GM12878 (cell line): Measurements from ENCODE around the gene ADGRD1. TPM values are rescaled to one million over a fixed set of nuclear protein-coding genes. Genes with fewer than 3 reads are reported as not detected.

Experiments
- ATAC-seq: fragments of 200-7000 bp; cut with Tn5 transposase; 3 replicates; pipeline ENCODE4 v1.9.1; 2020; ENCODE audit warnings: mild to moderate bottlenecking, moderate library complexity
- BruUV-seq: library from RNA; stranded (reverse); fragments of 400-500 nt; replicated peaks from 2 replicates; lab custom pipeline; 2021; lab: Mats Ljungman, UMichigan
- CTCF ChIA-PET: fragments of 300-600 bp; sonication (Branson Sonifier 250); formaldehyde crosslinking; extraction: SDS; loops from one replicate; lab custom pipeline; 2021; ENCODE audit warnings: inconsistent platforms; lab: Yijun Ruan, JAX
- POLR2A ChIA-PET: fragments of 350-600 bp; formaldehyde crosslinking; extraction: SDS; loops from one replicate; lab custom pipeline; 2021; ENCODE audit warnings: inconsistent platforms; lab: Charles Lee
- RAD21 ChIA-PET: fragments of 300-600 bp; sonication (Branson Sonifier 250); formaldehyde crosslinking; loops from one replicate; lab custom pipeline; 2023; ENCODE audit warnings: antibody characterized with exemption; ENCODE audit not compliant: unreplicated experiment; lab: Charles Lee
- SMC1A ChIA-PET: fragments of 300-600 bp; sonication (Branson Sonifier 250); formaldehyde crosslinking; loops from one replicate; lab custom pipeline; 2023; ENCODE audit not compliant: unreplicated experiment, uncharacterized antibody; lab: Charles Lee
- DNase-seq: peaks from one replicate; pipeline ENCODE4 v3.0.0-alpha.2; 2011; ENCODE audit warnings: low read depth, low spot score
- FAIRE-seq: peaks from 3 replicates; lab custom pipeline; 2011; peaks lifted over from hg19 to GRCh38; lab: Jason Lieb, UNC
- H2AFZ ChIP-seq: 2 replicates; pipeline ENCODE4 v1.6.0; 2011; ENCODE audit warnings: low read depth, low read length, control low read depth; ENCODE audit not compliant: control insufficient read depth
- H3K27ac ChIP-seq: 2 replicates; pipeline ENCODE4 v1.5.1; 2011; ENCODE audit warnings: control low read depth; ENCODE audit not compliant: control insufficient read depth, insufficient read depth
- H3K27me3 ChIP-seq, 2 experiments: replicated peaks in 1 of 2; 2 replicates each; pipeline versions ENCODE4 v1.6.0 to v1.6.1; 2011; ENCODE audit warnings: low read length in 1 of 2; ENCODE audit not compliant: control insufficient read depth in 2 of 2, insufficient read depth in 2 of 2
- H3K36me3 ChIP-seq, 2 experiments: 2 replicates each; pipeline ENCODE4 v1.5.1; 2011; ENCODE audit warnings: low read length in 1 of 2; ENCODE audit not compliant: control insufficient read depth in 2 of 2, insufficient read depth in 2 of 2
- H3K4me1 ChIP-seq: 2 replicates; pipeline ENCODE4 v1.6.1; 2011; ENCODE audit warnings: mild to moderate bottlenecking, low read length, moderate library complexity, mixed read lengths; ENCODE audit not compliant: control insufficient read depth, insufficient read depth
- H3K4me2 ChIP-seq: 2 replicates; pipeline ENCODE4 v1.6.0; 2011; ENCODE audit warnings: control low read depth; ENCODE audit not compliant: control insufficient read depth, insufficient read depth
- H3K4me3 ChIP-seq: fragments of 200-600 bp; sonication (generic); 2 replicates; pipeline ENCODE4 v1.5.1; 2016
- H3K79me2 ChIP-seq: 2 replicates; pipeline ENCODE4 v1.6.0; 2011; ENCODE audit warnings: low read length; ENCODE audit not compliant: control insufficient read depth, insufficient read depth
- H3K9ac ChIP-seq: 2 replicates; pipeline ENCODE4 v1.8.0; 2011; ENCODE audit warnings: low read length, control low read depth, mixed read lengths; ENCODE audit not compliant: control insufficient read depth, insufficient read depth
- H3K9me3 ChIP-seq: replicated peaks from 3 replicates; pipeline ENCODE4 v1.5.1; 2011; ENCODE audit warnings: mild to moderate bottlenecking, low read length; ENCODE audit not compliant: control insufficient read depth, insufficient read depth
- H4K20me1 ChIP-seq: 2 replicates; pipeline ENCODE4 v1.6.0; 2011; ENCODE audit not compliant: control insufficient read depth, insufficient read depth
- BRCA1 ChIP-seq: IDR thresholded peaks from 2 replicates; pipeline ENCODE4 v1.6.1; 2011; ENCODE audit warnings: low read depth, low read length, improper control_type of control experiment
- CEBPB ChIP-seq, 2 experiments: fragments of 150-350 bp in 1 of 2; IDR thresholded peaks; 2 replicates each; pipeline ENCODE4 v1.6.1; 2012 to 2014; ENCODE audit warnings: low read depth in 2 of 2, low read length in 2 of 2, borderline replicate concordance in 1 of 2, inconsistent platforms in 1 of 2
- GABPA ChIP-seq: IDR thresholded peaks from 2 replicates; pipeline ENCODE4 v1.6.1; 2014; ENCODE audit warnings: antibody characterized with exemption, low read depth, mild to moderate bottlenecking, inconsistent platforms
- MTA2 ChIP-seq: fragments of 450-650 bp; IDR thresholded peaks from 2 replicates; pipeline ENCODE4 v1.6.1; 2016; ENCODE audit warnings: low read depth, mild to moderate bottlenecking, moderate library complexity
- MTA3 ChIP-seq: IDR thresholded peaks from 2 replicates; pipeline ENCODE4 v1.6.1; 2012; ENCODE audit warnings: low read length, inconsistent platforms, borderline replicate concordance
- TCF12 ChIP-seq: IDR thresholded peaks from 2 replicates; pipeline ENCODE4 v1.6.1; 2011; ENCODE audit warnings: low read depth, mild to moderate bottlenecking, low read length
- ZNF622 ChIP-seq: fragments of 450-650 bp; IDR thresholded peaks from 2 replicates; pipeline ENCODE4 v1.6.1; 2017; ENCODE audit warnings: mild to moderate bottlenecking, inconsistent platforms
- WGBS: methylation state at CpG from one replicate; pipeline ENCODE4 v1.1.6; 2016; ENCODE audit warnings: low lambda C conversion rate; ENCODE audit not compliant: insufficient replicate concordance, insufficient coverage; ENCODE audit errors: missing lambda C conversion rate; 5-methylcytosine and 5-hydroxymethylcytosine counted together
- in situ Hi-C: fragments of 300-500 bp; cut with MboI; formaldehyde crosslinking; loops from 9 replicates; pipeline ENCODE4 v1.14.3; 2018; ENCODE audit warnings: mixed read lengths
- intact Hi-C: fragments of 100-400 bp; cut with micrococcal nuclease; formaldehyde crosslinking; loops from one replicate; pipeline ENCODE4 v1.14.2; 2022; ENCODE audit not compliant: unreplicated experiment
- polyA plus RNA-seq, 11 experiments: library from polyadenylated mRNA; depleted of rRNA in 4 of 11; unstranded in 6 of 11; stranded (reverse) in 5 of 11; fragments of >200 nt; fragmentation: Nextera tagmentation in 4 of 11; fragmentation: Illumina TruSeq in 1 of 11; extraction: Ambion mirVana in 4 of 11; extraction: Trizol in 1 of 11; gene quantifications; 1 replicate in 1 of 11; 2 replicates in 10 of 11; pipeline versions ENCODE4 v1.2.1 to v1.2.3, GENCODE V29; 2011 to 2016; ENCODE audit warnings: inconsistent platforms in 2 of 11, missing spikeins in 2 of 11, low read depth in 1 of 11
- total RNA-seq, 4 experiments: library from RNA; depleted of rRNA in 3 of 4; stranded (reverse); fragments of >200 nt in 3 of 4; fragmentation: Illumina TruSeq in 1 of 4; extraction: Trizol in 1 of 4; gene quantifications; 2 replicates each; pipeline versions ENCODE4 v1.2.1 to v1.2.3, GENCODE V29; 2013 to 2021
- TF ChIP-seq, protein P1 (sequence below): fragments of 450-650 bp; formaldehyde crosslinking; IDR thresholded peaks from 2 replicates; pipeline ENCODE4 v1.4.0; 2020; ENCODE audit warnings: mild to moderate bottlenecking, moderate library complexity
- TF ChIP-seq, protein P2 (sequence below): IDR thresholded peaks from 2 replicates; pipeline ENCODE4 v1.6.1; 2012; ENCODE audit warnings: low read depth, low read length, improper control_type of control experiment
- TF ChIP-seq, protein P3 (sequence below): IDR thresholded peaks from 2 replicates; pipeline ENCODE4 v1.6.1; 2011; ENCODE audit warnings: borderline replicate concordance, low read depth, mild to moderate bottlenecking, moderate library complexity, low read length; ENCODE audit not compliant: insufficient read depth, poor library complexity, severe bottlenecking

Gene ADGRD1
- total and polyA plus RNA-seq, 10 of the 15 experiments (the other 5 are each of a cell fraction or from before 2014, with no cell fraction given), result 0.15 to 12.7 (median 1.2) TPM

DNA sequence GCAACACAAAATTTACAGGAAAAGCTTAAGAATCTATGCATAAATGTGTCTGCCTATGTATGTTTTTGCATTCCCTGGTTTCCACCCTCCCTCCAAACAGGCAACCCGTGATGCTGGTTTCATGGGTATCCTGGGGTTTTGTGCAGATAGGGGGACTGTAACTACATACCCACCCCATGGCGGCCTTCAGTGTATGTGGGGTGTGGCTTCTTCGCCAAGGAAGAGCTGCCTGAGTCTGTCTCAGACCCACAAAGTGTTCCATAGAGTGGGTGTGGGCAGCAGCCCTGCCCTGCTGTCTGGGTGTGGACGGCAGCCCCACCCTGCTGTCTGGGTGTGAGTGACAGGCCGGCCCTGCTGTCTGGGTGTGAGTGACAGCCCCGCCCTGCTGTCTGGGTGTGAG, 174.8 kb downstream of the ADGRD1 start:
- TF ChIP-seq BRCA1 (no peak), MTA2 (no peak), GABPA (no peak), MTA3 (no peak), TCF12 (no peak), ZNF622 (no peak), CEBPB (IDR thresholded peaks at IDR 0.05; ENCODE audit: borderline replicate concordance in 1 of 2, low read depth in 2 of 2, low read length in 2 of 2) (no peak)
- TF ChIP-seq, protein P1, sequence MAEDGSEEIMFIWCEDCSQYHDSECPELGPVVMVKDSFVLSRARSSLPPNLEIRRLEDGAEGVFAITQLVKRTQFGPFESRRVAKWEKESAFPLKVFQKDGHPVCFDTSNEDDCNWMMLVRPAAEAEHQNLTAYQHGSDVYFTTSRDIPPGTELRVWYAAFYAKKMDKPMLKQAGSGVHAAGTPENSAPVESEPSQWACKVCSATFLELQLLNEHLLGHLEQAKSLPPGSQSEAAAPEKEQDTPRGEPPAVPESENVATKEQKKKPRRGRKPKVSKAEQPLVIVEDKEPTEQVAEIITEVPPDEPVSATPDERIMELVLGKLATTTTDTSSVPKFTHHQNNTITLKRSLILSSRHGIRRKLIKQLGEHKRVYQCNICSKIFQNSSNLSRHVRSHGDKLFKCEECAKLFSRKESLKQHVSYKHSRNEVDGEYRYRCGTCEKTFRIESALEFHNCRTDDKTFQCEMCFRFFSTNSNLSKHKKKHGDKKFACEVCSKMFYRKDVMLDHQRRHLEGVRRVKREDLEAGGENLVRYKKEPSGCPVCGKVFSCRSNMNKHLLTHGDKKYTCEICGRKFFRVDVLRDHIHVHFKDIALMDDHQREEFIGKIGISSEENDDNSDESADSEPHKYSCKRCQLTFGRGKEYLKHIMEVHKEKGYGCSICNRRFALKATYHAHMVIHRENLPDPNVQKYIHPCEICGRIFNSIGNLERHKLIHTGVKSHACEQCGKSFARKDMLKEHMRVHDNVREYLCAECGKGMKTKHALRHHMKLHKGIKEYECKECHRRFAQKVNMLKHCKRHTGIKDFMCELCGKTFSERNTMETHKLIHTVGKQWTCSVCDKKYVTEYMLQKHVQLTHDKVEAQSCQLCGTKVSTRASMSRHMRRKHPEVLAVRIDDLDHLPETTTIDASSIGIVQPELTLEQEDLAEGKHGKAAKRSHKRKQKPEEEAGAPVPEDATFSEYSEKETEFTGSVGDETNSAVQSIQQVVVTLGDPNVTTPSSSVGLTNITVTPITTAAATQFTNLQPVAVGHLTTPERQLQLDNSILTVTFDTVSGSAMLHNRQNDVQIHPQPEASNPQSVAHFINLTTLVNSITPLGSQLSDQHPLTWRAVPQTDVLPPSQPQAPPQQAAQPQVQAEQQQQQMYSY (CRISPR knock-in tag), result no peak
- TF ChIP-seq, protein P2, sequence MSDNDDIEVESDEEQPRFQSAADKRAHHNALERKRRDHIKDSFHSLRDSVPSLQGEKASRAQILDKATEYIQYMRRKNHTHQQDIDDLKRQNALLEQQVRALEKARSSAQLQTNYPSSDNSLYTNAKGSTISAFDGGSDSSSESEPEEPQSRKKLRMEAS, result no peak
- TF ChIP-seq, protein P3, sequence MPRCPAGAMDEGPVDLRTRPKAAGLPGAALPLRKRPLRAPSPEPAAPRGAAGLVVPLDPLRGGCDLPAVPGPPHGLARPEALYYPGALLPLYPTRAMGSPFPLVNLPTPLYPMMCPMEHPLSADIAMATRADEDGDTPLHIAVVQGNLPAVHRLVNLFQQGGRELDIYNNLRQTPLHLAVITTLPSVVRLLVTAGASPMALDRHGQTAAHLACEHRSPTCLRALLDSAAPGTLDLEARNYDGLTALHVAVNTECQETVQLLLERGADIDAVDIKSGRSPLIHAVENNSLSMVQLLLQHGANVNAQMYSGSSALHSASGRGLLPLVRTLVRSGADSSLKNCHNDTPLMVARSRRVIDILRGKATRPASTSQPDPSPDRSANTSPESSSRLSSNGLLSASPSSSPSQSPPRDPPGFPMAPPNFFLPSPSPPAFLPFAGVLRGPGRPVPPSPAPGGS, result no peak
- TF ChIP-seq, all 136 proteins: peak for 0
- H3K27ac ChIP-seq, result no peak overlapping the region
- no peaks in the 10 kb centered on the region for H3K79me2 ChIP-seq
- H3K4me3 ChIP-seq, result no peak overlapping the region
- no peaks in the 10 kb centered on the region for H3K9me3 ChIP-seq
- POLR2A ChIA-PET, result interaction anchor here (0.6 kb wide), 1 partner anchor 23 kb away, joined by 3 read pairs; no protein-coding TSS in a partner anchor
- H2AFZ ChIP-seq, result no peak overlapping the region
- WGBS, result 86% methylated on average over 6 of the region's 6 CpGs
- no TSS peak for BruUV-seq
- RAD21 ChIA-PET, result interaction anchor here (2.8 kb wide), 1 partner anchor 24 kb away, joined by 10 read pairs; no protein-coding TSS in a partner anchor
- CTCF ChIA-PET, result interaction anchor here (0.8 to 5.3 kb wide), 2 partner anchors 15 to 24 kb away, joined by 3 to 42 read pairs; no protein-coding TSS in a partner anchor
- FAIRE-seq (no peak), ATAC-seq (no peak), DNase-seq (no peak)
- in situ Hi-C loops (no loop called here), intact Hi-C loops (no loop called here)
- H3K4me2 ChIP-seq, result no peak overlapping the region
- H3K27me3 ChIP-seq, result no peaks in the 10 kb centered on the region
- H3K9ac ChIP-seq, result no peak overlapping the region
- H3K4me1 ChIP-seq, result no peaks in the 10 kb centered on the region
- SMC1A ChIA-PET, result interaction anchor here (3.3 kb wide), 1 partner anchor 24 kb away, joined by 17 read pairs; no protein-coding TSS in a partner anchor
- H3K36me3 ChIP-seq, result no peaks in the 10 kb centered on the region
- no peaks in the 10 kb centered on the region for H4K20me1 ChIP-seq
